Measurements from ENCODE around the gene POC1A. TPM values are rescaled to one million over a fixed set of nuclear protein-coding genes. Genes with fewer than 3 reads are reported as not detected.
A peak's percentile ranks its signal among the peaks of the same experiment; 100 is the strongest.

POC1A gene
- total and polyA plus RNA-seq, 9 of the 15 experiments (the other 6 are each of a cell fraction or from before 2014, with no cell fraction given), result 7.2 to 17.5 (median 12.1) TPM

DNA sequence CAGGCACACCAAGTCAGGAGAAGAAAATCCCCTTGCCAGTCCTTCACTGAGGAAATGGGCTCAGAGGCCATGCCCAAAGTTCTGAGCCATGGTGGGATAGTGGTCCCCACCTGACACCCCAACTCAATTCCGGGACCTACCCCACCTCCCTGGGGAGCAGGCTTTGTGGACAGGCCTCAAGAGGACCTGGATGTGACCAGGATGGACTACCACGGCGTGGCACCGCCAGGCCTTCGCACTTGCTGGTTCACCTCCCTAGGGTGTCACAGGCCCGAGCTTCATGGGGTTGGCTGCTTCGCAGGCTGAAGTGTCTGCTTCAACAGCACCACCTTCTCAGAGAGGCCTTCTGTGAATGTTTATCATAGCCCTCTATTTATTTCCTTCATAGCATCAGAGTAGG is 31.7 kb downstream of the POC1A start:
- Histone ChIP-seq H3K4me1 (replicated peaks in 1 of 2; ENCODE audit: control insufficient read depth in 2 of 2, insufficient read depth in 2 of 2, low read length in 2 of 2) (peaks cover 0 to 6% of the 10 kb centered on the region in 2 experiments; a peak in 3 of 5 replicates), H2AFZ (ENCODE audit: low read depth, low read length) (no peak overlapping the region), H3K4me2 (ENCODE audit: insufficient read depth, low read length) (no peak overlapping the region), H4K20me1 (replicated peaks; ENCODE audit: control insufficient read depth, insufficient read depth, low read length) (0 out of 2 replicates have a peak, but pooled peaks cover 4% of the 10 kb centered on the region), H3K27me3 (ENCODE audit: control insufficient read depth in 2 of 2, insufficient read depth in 2 of 2, low read length in 2 of 2) (no peaks in the 10 kb centered on the region), H3K4me3 (no peak overlapping the region), H3K27ac (ENCODE audit: extremely low read depth, low read depth, low read length) (no peak overlapping the region), H3K9ac (ENCODE audit: insufficient read depth in 1 of 2, low read depth in 2 of 2, low read length in 2 of 2) (no peak overlapping the region), H3K9me1 (ENCODE audit: control insufficient read depth, insufficient read depth, low read length) (peaks cover 5% of the 10 kb centered on the region), H3K9me3 (replicated peaks; ENCODE audit: control insufficient read depth, insufficient read depth, low read depth, low read length) (no peaks in the 10 kb centered on the region), H3K36me3 (ENCODE audit: control insufficient read depth, insufficient read depth, low read length) (peaks cover 75% of the 10 kb centered on the region), H3K79me2 (ENCODE audit: control insufficient read depth, insufficient read depth, low read length) (peaks cover 4% of the 10 kb centered on the region; the same call in 1 of the 3 replicates)
- BruUV-seq (replicated peaks), result no TSS peak
- DNase-seq (ENCODE audit: extremely low read depth in 1 of 4, low spot score in 3 of 4) (no peak), ATAC-seq (no peak), FAIRE-seq (no peak)
- ChIA-PET CTCF (ENCODE audit: low intra/inter-chr PET ratio) (interaction anchor here (1.2 to 2.6 kb wide), 3 partner anchors 117 to 121 kb away, joined by 3 to 17 read pairs (median 4); no protein-coding TSS in a partner anchor), POLR2A (interaction anchor here (0.6 kb wide), 2 partner anchors 55 to 241 kb away, joined by 3 to 4 read pairs; no protein-coding TSS in a partner anchor)
- no peak for TF ChIP-seq ZNF384 (IDR thresholded peaks at IDR 0.05; ENCODE audit: low read depth, low read length)
- no peak for TF ChIP-seq GABPB1 (CRISPR knock-in tag; IDR thresholded peaks at IDR 0.05)
- no peak for TF ChIP-seq PHF21A (IDR thresholded peaks at IDR 0.05; ENCODE audit: borderline replicate concordance, low read depth)
- no peak for TF ChIP-seq GABPA (tag; conservative IDR thresholded peaks at IDR 0.05; ENCODE audit: low read depth)
- 93% methylated on average over 7 of the region's 7 CpGs for WGBS (ENCODE audit: insufficient coverage, low coverage, missing lambda C conversion rate)
- intact Hi-C loops (cut with micrococcal nuclease) (loop anchor here (2.0 kb wide), 2 partner anchors 70 to 180 kb away; partner anchors contain the start of gene PARP3), in situ Hi-C loops (cut with MboI) (no loop called here)

DNA sequence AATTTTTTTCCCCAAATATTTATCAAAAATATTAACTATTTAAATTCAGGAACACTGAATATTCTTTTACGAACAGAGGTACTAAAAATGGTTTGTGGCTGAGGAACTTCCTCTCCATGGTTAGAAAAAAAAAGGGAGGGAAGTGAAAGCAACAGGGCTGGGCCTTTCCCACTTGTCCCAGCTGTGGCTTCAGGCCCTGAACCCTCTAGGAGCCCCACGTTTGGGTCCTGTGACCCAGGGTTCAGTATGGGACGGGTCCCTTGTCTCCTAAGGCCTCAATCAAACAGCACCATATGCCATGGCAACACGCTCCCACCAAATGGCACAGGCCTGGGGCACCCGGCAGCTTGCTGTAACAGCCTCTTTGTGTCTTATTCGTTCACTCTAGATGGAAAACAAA is 32.4 kb downstream of the POC1A start:
- in situ Hi-C loops (cut with MboI), result no loop called here
- Histone ChIP-seq H3K36me3 (ENCODE audit: control insufficient read depth, insufficient read depth, low read length) (peaks cover 74% of the 10 kb centered on the region), H3K9me3 (replicated peaks; ENCODE audit: control insufficient read depth, insufficient read depth, low read depth, low read length) (no peaks in the 10 kb centered on the region), H3K4me1 (replicated peaks in 1 of 2; ENCODE audit: control insufficient read depth in 2 of 2, insufficient read depth in 2 of 2, low read length in 2 of 2) (peaks cover 0 to 2% of the 10 kb centered on the region in 2 experiments; a peak in 3 of 5 replicates), H3K9ac (ENCODE audit: insufficient read depth in 1 of 2, low read depth in 2 of 2, low read length in 2 of 2) (peak overlapping the region in 1 of 2 experiments; percentile 13; a peak in 1 of 4 replicates), H3K9me1 (ENCODE audit: control insufficient read depth, insufficient read depth, low read length) (peaks cover 5% of the 10 kb centered on the region), H3K79me2 (ENCODE audit: control insufficient read depth, insufficient read depth, low read length) (0 out of 3 replicates have a peak, but pooled peaks cover under 1% of the 10 kb centered on the region), H2AFZ (ENCODE audit: low read depth, low read length) (no peak overlapping the region), H3K27ac (ENCODE audit: extremely low read depth, low read depth, low read length) (no peak overlapping the region), H3K27me3 (ENCODE audit: control insufficient read depth in 2 of 2, insufficient read depth in 2 of 2, low read length in 2 of 2) (no peaks in the 10 kb centered on the region), H3K4me2 (ENCODE audit: insufficient read depth, low read length) (no peak overlapping the region), H3K4me3 (no peak overlapping the region), H4K20me1 (replicated peaks; ENCODE audit: control insufficient read depth, insufficient read depth, low read length) (0 out of 2 replicates have a peak, but pooled peaks cover 4% of the 10 kb centered on the region)
- DNase-seq (ENCODE audit: extremely low read depth in 1 of 4, low spot score in 3 of 4) (no peak), FAIRE-seq (no peak), ATAC-seq (no peak)
- intact Hi-C loops (cut with micrococcal nuclease), result loop anchor here (2.0 kb wide), 2 partner anchors 69 to 179 kb away; partner anchors contain the start of gene PARP3
- ChIA-PET CTCF (ENCODE audit: low intra/inter-chr PET ratio) (interaction anchor here (2.6 kb wide), 1 partner anchor 121 kb away, joined by 17 read pairs; no protein-coding TSS in a partner anchor), POLR2A (interaction anchor here (0.6 kb wide), 1 partner anchor 241 kb away, joined by 4 read pairs; no protein-coding TSS in a partner anchor)
- BruUV-seq (replicated peaks), result no TSS peak
- 67% methylated on average over 6 of the region's 6 CpGs for WGBS (ENCODE audit: insufficient coverage, low coverage, missing lambda C conversion rate)
- TF ChIP-seq NONO (IDR thresholded peaks at IDR 0.05; ENCODE audit: low read depth in 2 of 2, low read length in 1 of 2), result no peak
- no peak for TF ChIP-seq CEBPB (tag; IDR thresholded peaks at IDR 0.05)
- TF ChIP-seq PTBP1 (IDR thresholded peaks at IDR 0.05; ENCODE audit: low read depth, low read length), result no peak
- no peak for TF ChIP-seq KAT2B (IDR thresholded peaks at IDR 0.05; ENCODE audit: low read depth, low read length)
- no peak for TF ChIP-seq ZNF165 (CRISPR knock-in tag; IDR thresholded peaks at IDR 0.05; ENCODE audit: borderline replicate concordance)
- no peak for TF ChIP-seq ZNF77 (CRISPR knock-in tag; IDR thresholded peaks at IDR 0.05)
- TF ChIP-seq, protein P1, sequence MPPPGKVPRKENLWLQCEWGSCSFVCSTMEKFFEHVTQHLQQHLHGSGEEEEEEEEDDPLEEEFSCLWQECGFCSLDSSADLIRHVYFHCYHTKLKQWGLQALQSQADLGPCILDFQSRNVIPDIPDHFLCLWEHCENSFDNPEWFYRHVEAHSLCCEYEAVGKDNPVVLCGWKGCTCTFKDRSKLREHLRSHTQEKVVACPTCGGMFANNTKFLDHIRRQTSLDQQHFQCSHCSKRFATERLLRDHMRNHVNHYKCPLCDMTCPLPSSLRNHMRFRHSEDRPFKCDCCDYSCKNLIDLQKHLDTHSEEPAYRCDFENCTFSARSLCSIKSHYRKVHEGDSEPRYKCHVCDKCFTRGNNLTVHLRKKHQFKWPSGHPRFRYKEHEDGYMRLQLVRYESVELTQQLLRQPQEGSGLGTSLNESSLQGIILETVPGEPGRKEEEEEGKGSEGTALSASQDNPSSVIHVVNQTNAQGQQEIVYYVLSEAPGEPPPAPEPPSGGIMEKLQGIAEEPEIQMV (tag; conservative IDR thresholded peaks at IDR 0.05; ENCODE audit: low read depth), result no peak
- TF ChIP-seq ZNF699 (CRISPR knock-in tag; IDR thresholded peaks at IDR 0.05; ENCODE audit: insufficient replicate concordance), result no peak
- no peak for TF ChIP-seq ZNF583 (CRISPR knock-in tag; IDR thresholded peaks at IDR 0.05)
- TF ChIP-seq JUNB (CRISPR knock-in tag; conservative IDR thresholded peaks at IDR 0.05), result no peak
- no peak for TF ChIP-seq ZNF707 (CRISPR knock-in tag; conservative IDR thresholded peaks at IDR 0.05)

Data from K562 (cell line).